Measurements from ENCODE around the gene OSBPL5.

Gene OSBPL5

GRCh38 chr11:3050386-3051195 is 114.5 kb downstream of the OSBPL5 start:
- Histone ChIP-seq H3K9me3 (ENCODE audit: severe bottlenecking) (no peaks in the 10 kb centered on the region), H3K27ac (ENCODE audit: poor library complexity, severe bottlenecking) (peak overlapping the region; percentile 32), H3K4me1 (ENCODE audit: insufficient read depth, poor library complexity, severe bottlenecking) (peaks cover 9% of the 10 kb centered on the region), H3K4me3 (ENCODE audit: severe bottlenecking) (no peak overlapping the region), H3K36me3 (ENCODE audit: low read depth) (peaks cover 70% of the 10 kb centered on the region), H3K27me3 (ENCODE audit: insufficient read depth, poor library complexity, severe bottlenecking) (no peaks in the 10 kb centered on the region)
- ATAC-seq (ENCODE audit: low read depth) (no peak), DNase-seq (ENCODE audit: low spot score) (no peak)
- no peak for TF ChIP-seq CTCF (IDR thresholded peaks at IDR 0.05; ENCODE audit: poor library complexity, severe bottlenecking)

DNA sequence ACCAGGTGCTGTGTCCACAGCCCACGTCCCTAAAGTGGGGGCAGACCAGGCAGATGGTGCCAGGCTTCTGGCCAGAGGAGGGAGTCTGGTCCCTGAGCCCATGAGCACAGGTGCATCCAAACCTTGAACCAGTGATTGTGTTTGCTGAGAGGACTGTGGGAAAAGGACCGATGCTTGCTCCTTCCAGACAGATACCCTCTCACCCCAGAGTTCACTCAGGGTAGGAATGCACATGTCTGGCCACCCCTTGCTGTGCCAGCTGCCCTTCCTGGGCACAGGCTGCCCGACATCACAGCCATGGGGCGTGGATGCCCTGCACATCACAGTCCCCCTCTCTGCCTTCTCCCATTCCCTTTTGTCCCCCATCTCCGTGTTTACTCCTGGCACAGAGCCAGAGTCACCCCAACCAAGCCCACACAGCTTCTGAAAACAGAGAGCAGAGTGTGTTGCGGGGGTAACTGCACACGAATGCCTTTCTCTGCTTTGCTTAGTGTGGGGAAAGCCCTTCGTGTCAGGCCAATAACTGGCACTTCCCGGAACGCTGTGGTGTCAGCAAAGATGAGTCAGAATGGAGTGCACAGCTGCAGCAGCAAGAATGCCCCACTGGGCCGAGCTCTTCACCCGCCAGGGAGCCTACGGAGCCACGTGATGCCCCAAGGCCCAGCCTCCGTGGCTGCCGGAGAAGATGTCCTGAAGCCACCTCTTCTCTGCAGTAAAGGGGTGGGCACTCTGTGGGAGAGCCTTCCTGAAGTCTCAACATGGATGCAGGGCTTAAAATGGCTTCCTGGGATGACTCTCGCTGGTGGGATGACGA is 115.5 kb downstream of the OSBPL5 start:
- peak overlapping the region; percentile 32 for H3K27ac ChIP-seq (ENCODE audit: poor library complexity, severe bottlenecking)
- H3K27me3 ChIP-seq (ENCODE audit: insufficient read depth, poor library complexity, severe bottlenecking): no peaks in the 10 kb centered on the region
- TF ChIP-seq CTCF (IDR thresholded peaks at IDR 0.05; ENCODE audit: poor library complexity, severe bottlenecking): peak; percentile 50
- peak; percentile 97 for ATAC-seq (ENCODE audit: low read depth)
- H3K9me3 ChIP-seq (ENCODE audit: severe bottlenecking): no peaks in the 10 kb centered on the region
- DNase-seq (ENCODE audit: low spot score): peak; percentile 90
- peaks cover 71% of the 10 kb centered on the region for H3K36me3 ChIP-seq (ENCODE audit: low read depth)
- no peak overlapping the region for H3K4me3 ChIP-seq (ENCODE audit: severe bottlenecking)
- H3K4me1 ChIP-seq (ENCODE audit: insufficient read depth, poor library complexity, severe bottlenecking): peaks cover 8% of the 10 kb centered on the region

DNA sequence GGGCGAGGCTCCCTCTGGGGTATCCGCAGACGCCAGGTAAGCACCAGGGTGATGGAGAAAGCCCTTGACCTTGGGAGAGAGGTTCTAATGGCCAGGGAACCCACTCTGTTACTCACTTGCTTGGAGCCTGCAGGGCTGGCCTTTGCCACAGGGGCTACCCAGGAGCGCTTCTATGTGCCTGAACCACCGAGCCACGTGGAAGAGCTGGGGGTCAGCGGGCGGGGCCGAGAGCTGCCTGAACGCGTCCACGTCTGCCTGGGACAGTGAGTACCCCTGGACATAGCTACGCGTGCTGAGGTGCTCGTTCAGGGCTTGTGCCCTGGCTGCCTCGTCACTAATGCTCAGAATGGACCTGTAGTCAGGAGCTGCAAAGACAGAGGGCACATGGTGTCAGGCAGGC is 117.5 kb downstream of the OSBPL5 start:
- DNase-seq (ENCODE audit: low spot score): no peak
- H3K27ac ChIP-seq (ENCODE audit: poor library complexity, severe bottlenecking): no peak overlapping the region
- H3K36me3 ChIP-seq (ENCODE audit: low read depth): peaks cover 71% of the 10 kb centered on the region
- no peak for ATAC-seq (ENCODE audit: low read depth)
- no peaks in the 10 kb centered on the region for H3K27me3 ChIP-seq (ENCODE audit: insufficient read depth, poor library complexity, severe bottlenecking)
- H3K4me3 ChIP-seq (ENCODE audit: severe bottlenecking): no peak overlapping the region
- no peak for TF ChIP-seq CTCF (IDR thresholded peaks at IDR 0.05; ENCODE audit: poor library complexity, severe bottlenecking)
- peaks cover 8% of the 10 kb centered on the region for H3K4me1 ChIP-seq (ENCODE audit: insufficient read depth, poor library complexity, severe bottlenecking)
- H3K9me3 ChIP-seq (ENCODE audit: severe bottlenecking): no peaks in the 10 kb centered on the region

DNA sequence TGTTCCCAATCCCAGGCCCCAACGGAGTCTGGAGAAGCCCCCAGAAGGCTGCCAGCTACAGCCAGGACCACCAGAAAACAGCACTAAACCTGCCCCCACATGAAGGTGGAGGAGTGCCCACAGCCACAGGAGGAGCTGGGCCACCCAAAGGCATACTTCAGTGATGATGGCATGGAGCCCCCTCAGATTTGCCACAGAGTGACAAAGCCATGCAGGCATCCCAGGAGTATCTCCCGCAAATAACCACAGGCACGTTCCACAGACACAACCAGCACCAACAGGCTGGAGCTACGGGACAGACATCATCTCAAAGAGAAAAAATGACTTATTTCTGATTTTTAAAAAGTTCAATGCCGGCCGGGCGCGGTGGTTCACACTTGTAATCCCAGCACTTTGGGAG is 118.5 kb downstream of the OSBPL5 start:
- H3K27ac ChIP-seq (ENCODE audit: poor library complexity, severe bottlenecking): no peak overlapping the region
- H3K9me3 ChIP-seq (ENCODE audit: severe bottlenecking): no peaks in the 10 kb centered on the region
- no peaks in the 10 kb centered on the region for H3K27me3 ChIP-seq (ENCODE audit: insufficient read depth, poor library complexity, severe bottlenecking)
- DNase-seq (ENCODE audit: low spot score) (no peak), ATAC-seq (ENCODE audit: low read depth) (no peak)
- no peak overlapping the region for H3K4me3 ChIP-seq (ENCODE audit: severe bottlenecking)
- TF ChIP-seq CTCF (IDR thresholded peaks at IDR 0.05; ENCODE audit: poor library complexity, severe bottlenecking): no peak
- peaks cover 8% of the 10 kb centered on the region for H3K4me1 ChIP-seq (ENCODE audit: insufficient read depth, poor library complexity, severe bottlenecking)
- H3K36me3 ChIP-seq (ENCODE audit: low read depth): peaks cover 70% of the 10 kb centered on the region
